Stimulated activated CD4-positive, alpha-beta T cell treated with anti-CD3 and anti-CD28 coated beads, Interleukin-1b, Interleukin-23, amount 100 ng/mL, for 4 hours (primary cell): ENCODE measurements around the gene PTPA.

ENCODE experiments used
- DNase-seq, 2 donors: peaks; one replicate each; pipeline ENCODE4 v3.0.0-alpha.2; 2020; ENCODE audit warnings: low read depth in 2 of 2

The PTPA gene

GRCh38 chr9:129110740-129111527, at the start of gene PTPA, which contains the start of gene CRAT:
TSS of gene PTPA (plus strand) at chr9:129111415. CDS start at chr9:129111601, 186 bp downstream.
TSS of gene CRAT (minus strand) at chr9:129110793. CDS start at chr9:129110509, 284 bp downstream.
- peak; percentile 95 to 98 for DNase-seq

- DNase-seq = no peak
Observed at GRCh38 chr9:129063061-129063460, 48.2 kb upstream of the PTPA start.

DNA sequence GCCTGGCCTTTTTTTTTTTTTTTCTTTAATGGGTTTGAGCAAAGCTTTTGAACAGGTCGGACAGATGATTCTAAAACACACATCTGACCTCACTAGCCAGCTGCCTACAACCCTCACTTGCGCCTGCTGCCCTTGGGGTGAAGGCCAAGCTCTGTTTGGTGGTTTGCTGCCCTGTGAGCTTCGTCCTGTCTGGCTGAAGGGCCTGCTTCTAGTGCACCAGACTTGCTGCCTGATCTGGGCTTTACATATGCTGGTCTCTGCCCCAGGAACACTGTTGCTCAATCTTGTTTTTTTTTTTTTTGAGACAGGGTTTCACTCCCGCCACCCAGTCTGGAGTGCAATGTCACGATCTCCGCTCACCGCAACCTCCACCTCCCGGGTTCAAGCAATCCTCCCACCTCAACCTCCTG, 46.7 kb upstream of the PTPA start:
- DNase-seq = no peak

GRCh38 chr9:129068110-129068509, 43.1 kb upstream of the PTPA start:
- no peak for DNase-seq

DNA sequence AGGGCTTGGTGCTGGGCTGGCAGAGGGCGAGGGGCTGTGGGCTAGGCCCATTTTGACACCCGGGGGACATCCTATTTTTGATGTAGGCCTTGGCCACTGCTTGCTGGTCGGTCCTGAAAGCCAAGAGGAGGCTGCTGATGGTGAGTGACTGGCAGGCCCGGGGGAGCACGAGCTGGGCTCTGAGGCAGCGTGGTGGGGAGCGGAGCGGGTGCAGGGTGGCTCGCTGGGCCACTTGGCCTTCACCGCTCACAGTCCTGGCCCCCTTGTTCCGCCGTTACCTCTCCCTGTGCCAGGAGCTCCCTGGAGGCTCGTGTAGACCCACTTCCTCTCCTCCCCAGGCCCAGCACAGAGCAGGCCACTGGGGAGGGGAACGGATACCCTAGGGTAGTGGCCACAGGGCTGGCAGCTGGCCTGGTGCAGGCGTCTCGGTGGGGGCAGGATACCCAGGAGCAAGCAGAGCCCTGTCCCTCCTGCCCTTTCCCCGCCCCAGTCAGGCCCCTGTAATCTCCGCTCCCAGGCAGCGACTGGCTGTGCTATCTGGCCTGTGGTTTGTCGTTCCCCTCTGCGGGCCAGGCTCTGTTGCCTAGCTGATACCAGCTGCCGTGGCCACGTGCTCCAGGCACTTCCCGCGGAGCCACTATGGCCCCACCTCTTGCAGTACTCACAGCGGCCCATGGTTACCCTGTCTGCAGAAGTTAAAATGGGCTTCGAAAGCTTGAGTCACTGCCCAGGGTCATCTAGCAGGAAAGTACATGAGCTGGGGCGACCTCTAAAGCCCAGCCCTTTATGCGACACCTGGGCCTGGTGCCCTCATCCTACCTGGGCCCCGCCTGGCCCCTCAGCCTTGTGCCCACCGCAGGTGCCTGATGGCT, 42.0 kb upstream of the PTPA start:
- peak in 1 of 2 donors; percentile 36 for DNase-seq

DNA sequence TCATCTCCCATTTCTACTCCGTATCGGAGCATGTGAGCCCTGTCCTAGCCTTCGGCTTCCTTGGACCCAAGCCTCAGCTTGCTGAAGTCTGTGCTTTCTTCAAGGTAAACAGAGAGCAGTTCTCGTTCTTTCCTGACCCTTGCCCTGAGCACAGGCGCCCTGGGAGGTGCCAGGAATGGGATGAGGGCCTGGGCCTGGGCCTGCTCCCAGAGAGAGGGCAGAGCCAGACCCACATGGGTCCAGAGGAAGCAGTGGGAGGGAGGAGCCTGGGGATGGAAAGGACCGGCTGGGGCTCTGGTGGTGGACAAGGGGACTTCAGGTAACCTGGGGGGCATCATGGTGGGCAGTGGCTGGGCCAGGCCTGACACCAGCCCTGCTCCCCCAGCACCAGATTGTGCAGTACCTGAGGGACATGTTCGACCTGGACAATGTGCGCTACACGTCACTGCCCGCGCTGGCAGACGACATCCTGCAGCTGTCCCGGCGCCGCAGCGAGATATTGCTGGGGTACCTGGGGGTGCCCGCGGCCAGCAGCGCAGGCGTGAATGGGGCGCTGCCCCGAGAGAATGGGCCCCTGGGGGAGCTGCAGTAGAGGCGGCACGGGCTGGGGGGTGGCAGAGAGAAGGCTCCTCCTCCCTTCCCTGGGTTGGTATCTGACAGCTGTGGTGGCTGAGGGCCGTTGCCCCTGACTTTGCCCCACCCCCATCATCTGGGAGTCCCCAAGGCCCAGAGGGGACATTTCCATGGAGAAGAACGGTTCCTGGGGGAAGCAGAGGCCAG, 41.2 kb upstream of the PTPA start:
- DNase-seq = no peak

DNA sequence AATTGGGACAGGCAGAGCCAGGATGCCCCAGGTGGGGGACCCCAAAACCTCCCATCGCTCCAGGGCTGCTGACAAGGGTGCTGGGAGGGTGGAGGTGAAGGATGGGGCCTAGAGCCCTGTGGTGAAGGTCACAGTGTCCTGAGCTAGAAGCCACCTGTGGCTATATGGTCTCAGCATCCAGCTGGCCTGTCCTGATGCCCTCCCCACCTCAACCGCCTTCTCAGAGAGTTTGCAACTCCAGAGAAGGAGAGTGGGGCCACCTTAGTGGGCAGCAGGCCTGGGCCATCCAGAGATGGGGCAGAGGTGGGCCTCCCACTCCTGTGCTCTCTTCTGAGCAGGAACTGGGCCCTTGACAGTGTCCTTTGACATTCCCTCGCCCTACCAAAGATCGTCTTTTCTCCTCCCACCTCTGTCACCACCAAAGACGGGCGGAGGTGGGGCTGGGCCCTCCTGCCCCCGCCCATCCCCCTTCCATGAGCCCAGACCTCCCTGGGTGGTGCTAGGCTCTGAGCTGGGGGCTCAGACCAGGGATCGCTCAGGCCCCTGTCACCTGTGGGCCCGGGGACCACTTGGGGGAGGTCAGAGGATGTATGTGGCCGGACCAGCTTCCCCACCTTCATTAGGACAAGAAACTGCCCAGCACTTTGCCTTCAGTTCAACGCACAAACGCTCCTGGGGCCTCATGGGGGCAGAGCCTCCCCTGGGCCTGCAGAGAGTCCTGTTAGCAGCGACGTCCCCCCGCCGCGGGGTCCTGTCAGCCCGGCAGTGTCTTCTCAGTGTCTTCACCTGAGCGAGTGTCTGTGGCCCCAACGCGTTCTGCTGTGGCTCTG, 40.3 kb upstream of the PTPA start:
- no peak for DNase-seq

- DNase-seq = no peak
Observed at GRCh38 chr9:129071526-129072126, 39.6 kb upstream of the PTPA start.

GRCh38 chr9:129072171-129072570, 39.0 kb upstream of the PTPA start:
- DNase-seq = no peak

DNA sequence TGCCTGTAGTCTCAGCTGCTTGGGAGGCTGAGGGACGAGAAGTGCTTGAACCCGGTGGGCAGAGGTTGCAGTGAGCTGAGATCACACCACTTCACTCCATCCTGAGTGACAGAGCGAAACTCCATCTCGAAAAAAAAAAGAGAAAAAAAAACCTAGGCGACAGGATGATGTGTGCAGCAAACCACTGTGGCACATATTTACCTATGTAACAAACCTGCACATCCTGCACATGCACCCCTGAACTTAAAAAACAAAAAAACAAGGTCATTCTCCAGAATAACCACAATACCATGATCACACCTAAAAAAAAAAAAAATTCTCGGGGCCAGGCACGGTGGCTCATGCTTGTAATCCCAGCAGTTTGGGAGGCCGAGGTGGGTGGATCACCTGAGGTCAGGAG, 37.8 kb upstream of the PTPA start:
- DNase-seq = no peak

- DNase-seq = no peak
Observed at GRCh38 chr9:129074106-129074505, 37.1 kb upstream of the PTPA start.

- no peak for DNase-seq
Observed at GRCh38 chr9:129075996-129076639, 35.1 kb upstream of the PTPA start.

GRCh38 chr9:129076640-129077037, 34.6 kb upstream of the PTPA start:
- DNase-seq = no peak

GRCh38 chr9:129077236-129077635, 34.0 kb upstream of the PTPA start:
- DNase-seq = no peak

DNA sequence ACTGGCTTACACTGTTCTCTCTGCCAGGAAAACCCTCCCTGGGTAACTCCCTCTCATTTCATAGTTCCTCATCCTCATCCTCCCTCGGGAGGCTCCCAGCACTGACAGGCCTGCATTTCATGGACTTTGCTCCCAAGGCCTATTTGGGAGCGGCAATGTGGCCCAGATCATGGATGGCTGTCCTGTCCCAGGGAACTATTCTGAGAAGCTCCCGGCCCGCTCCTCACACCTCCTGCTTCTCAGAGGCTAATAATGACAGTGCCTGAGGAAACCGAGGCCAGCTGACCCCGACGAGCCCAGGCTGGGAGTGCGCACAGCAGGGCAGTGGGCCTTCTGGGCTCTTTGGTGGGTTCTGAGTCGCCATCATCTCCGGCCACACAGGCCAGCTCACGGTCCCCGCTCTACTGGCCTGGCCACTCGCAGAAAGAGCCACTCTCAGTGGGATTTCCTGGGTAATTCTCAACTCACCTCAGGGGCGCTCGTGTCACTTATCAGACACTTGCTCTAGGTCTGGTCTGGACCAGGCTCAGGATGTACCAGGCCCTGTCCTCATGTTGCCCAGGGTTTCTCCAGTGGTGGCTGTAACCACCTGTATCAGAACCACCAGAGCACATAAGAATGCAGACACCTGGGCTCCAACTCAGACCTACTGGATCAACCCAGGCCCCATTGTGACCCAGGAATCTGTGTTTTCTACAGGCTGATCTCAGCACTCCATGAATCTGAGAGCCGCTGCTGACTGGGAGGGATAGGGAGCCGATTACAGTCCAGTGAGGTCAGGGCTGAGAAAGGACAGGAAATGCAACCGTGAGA, 32.3 kb upstream of the PTPA start:
- DNase-seq = no peak

DNA sequence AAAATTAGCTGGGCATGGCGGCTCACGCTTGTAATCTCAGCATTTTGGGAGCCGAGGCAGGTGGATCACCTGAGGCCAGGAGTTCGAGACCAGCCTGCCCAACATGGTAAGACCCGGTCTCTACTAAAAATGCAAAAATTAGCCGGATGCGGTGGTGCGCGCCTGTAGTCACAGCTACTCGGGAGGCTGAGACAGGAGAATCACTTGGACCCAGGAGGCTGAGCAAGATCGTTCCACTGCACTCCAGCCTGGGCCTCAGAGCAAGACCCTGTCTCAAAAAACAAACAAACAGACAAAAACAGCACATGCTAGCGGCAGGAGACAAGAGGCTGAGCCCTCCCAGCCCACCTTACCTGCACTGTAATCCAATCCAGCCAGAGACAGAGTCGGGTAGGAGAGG, 31.4 kb upstream of the PTPA start:
- DNase-seq = no peak

DNA sequence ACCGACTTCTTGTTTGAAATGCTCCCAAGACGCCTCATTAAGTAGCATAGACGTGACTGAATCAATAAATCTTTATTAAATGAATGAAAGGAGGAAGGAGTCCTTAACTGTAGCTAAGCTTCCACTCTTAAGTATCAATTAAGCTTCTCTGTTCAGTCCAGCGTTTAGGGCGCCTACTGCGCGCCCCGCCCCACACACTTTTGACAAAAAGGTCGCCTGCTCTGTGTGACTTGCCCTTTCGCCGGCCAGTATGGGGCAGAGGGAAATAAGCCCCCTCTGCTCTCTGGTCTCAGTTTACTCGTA, 31.0 kb upstream of the PTPA start:
- DNase-seq = no peak

- peak; percentile 96 for DNase-seq
Observed at GRCh38 chr9:129080601-129081387, 30.4 kb upstream of the PTPA start, which contains the start of gene DOLPP1. TSS of gene DOLPP1 (plus strand) at chr9:129081111. CDS start at chr9:129081132, 21 bp downstream.
